Hepatocyte (in vitro differentiated cells): ENCODE results near the gene LYRM4. TPM values are rescaled to one million over a fixed set of nuclear protein-coding genes. Genes with fewer than 3 reads are reported as not detected.

Experiments
- DNase-seq: peaks from one replicate; pipeline ENCODE4 v3.0.0-alpha.2; 2016; ENCODE audit warnings: low spot score
- H2AFZ ChIP-seq: fragments of 200-600 bp; sonication (generic); 2 replicates; pipeline ENCODE4 v1.6.0; 2016; ENCODE audit warnings: antibody characterized with exemption, mild to moderate bottlenecking
- H3K27ac ChIP-seq: fragments of 200-600 bp; sonication (generic); 2 replicates; pipeline ENCODE4 v1.5.1; 2016; ENCODE audit warnings: mild to moderate bottlenecking
- H3K27me3 ChIP-seq: fragments of 200-600 bp; sonication (generic); 2 replicates; pipeline ENCODE4 v1.6.1; 2016
- H3K36me3 ChIP-seq: fragments of 200-600 bp; sonication (generic); replicated peaks from 2 replicates; pipeline ENCODE4 v1.5.1; 2016; ENCODE audit warnings: low read depth; ENCODE audit not compliant: insufficient read depth
- H3K4me1 ChIP-seq: fragments of 200-600 bp; sonication (generic); 2 replicates; pipeline ENCODE4 v1.5.1; 2016; ENCODE audit warnings: mild to moderate bottlenecking, moderate library complexity; ENCODE audit not compliant: insufficient read depth
- H3K4me2 ChIP-seq: fragments of 200-600 bp; sonication (generic); 2 replicates; pipeline ENCODE4 v1.6.0; 2016
- H3K4me3 ChIP-seq: fragments of 200-600 bp; sonication (generic); 2 replicates; pipeline ENCODE4 v1.5.1; 2016; ENCODE audit warnings: mild to moderate bottlenecking
- H3K79me2 ChIP-seq: fragments of 200-600 bp; sonication (generic); 2 replicates; pipeline ENCODE4 v1.6.0; 2017; ENCODE audit warnings: mild to moderate bottlenecking
- H3K9me2 ChIP-seq: fragments of 200-600 bp; sonication (generic); replicated peaks from 2 replicates; pipeline ENCODE4 v1.6.0; 2017; ENCODE audit warnings: mild to moderate bottlenecking; ENCODE audit not compliant: insufficient read depth
- H3K9me3 ChIP-seq: fragments of 200-600 bp; sonication (generic); 2 replicates; pipeline ENCODE4 v1.5.1; 2016; ENCODE audit warnings: low read depth, mild to moderate bottlenecking
- H4K20me1 ChIP-seq: fragments of 200-600 bp; sonication (generic); 2 replicates; pipeline ENCODE4 v1.6.0; 2016; ENCODE audit warnings: mild to moderate bottlenecking; ENCODE audit not compliant: insufficient read depth, poor library complexity, severe bottlenecking
- EZH2 ChIP-seq: fragments of 200-600 bp; sonication (generic); IDR thresholded peaks from 2 replicates; pipeline ENCODE4 v1.6.1; 2016; ENCODE audit warnings: antibody characterized with exemption, mild to moderate bottlenecking, borderline replicate concordance
- EZH2phosphoT487 ChIP-seq: fragments of 200-600 bp; sonication (generic); IDR thresholded peaks from one replicate; pipeline ENCODE4 v1.6.1; 2018; ENCODE audit warnings: antibody characterized with exemption, mild to moderate bottlenecking, low read depth, moderate library complexity; ENCODE audit not compliant: unreplicated experiment, severe bottlenecking
- WGBS: methylation state at CpG from one replicate; pipeline ENCODE4 v1.1.6; 2016; ENCODE audit warnings: low lambda C conversion rate; ENCODE audit errors: missing lambda C conversion rate; 5-methylcytosine and 5-hydroxymethylcytosine counted together
- polyA plus RNA-seq: library from polyadenylated mRNA; unstranded; fragments of >200 nt; fragmentation: Nextera tagmentation; extraction: Ambion mirVana; gene quantifications from 2 replicates; pipeline ENCODE4 v1.2.1, GENCODE V29; 2016
- total RNA-seq: library from RNA; depleted of rRNA; stranded (reverse); fragments of >200 nt; gene quantifications from 2 replicates; pipeline ENCODE4 v1.2.3, GENCODE V29; 2014
- TF ChIP-seq, protein P1 (sequence below): fragments of 200-600 bp; sonication (generic); IDR thresholded peaks from 2 replicates; pipeline ENCODE4 v1.5.1; 2016; ENCODE audit warnings: antibody characterized with exemption, mild to moderate bottlenecking; ENCODE audit not compliant: poor library complexity

LYRM4 gene
- total and polyA plus RNA-seq, 2 experiments from 2014 or later = 20.5 to 22.9 TPM

DNA sequence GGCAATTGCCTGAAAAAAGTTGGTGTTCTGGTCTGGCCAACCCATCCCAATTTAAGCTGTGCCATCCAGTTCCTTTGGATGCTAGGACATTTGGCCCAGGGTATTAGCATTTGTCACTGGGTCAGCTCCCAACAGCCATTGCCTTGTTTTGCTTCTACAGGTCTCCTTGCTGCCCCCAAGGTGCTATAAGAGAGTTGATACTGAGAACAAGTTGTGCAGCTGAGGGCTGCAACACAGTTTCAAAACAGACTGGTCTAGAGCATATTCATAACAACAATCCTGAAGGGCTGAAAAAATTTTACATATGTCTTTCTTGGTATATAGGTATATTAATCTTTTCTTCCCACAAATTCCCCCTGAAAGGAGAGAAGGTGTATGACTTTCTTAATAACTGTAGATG is 61.0 kb downstream of the LYRM4 start:
- TF ChIP-seq, protein P1, sequence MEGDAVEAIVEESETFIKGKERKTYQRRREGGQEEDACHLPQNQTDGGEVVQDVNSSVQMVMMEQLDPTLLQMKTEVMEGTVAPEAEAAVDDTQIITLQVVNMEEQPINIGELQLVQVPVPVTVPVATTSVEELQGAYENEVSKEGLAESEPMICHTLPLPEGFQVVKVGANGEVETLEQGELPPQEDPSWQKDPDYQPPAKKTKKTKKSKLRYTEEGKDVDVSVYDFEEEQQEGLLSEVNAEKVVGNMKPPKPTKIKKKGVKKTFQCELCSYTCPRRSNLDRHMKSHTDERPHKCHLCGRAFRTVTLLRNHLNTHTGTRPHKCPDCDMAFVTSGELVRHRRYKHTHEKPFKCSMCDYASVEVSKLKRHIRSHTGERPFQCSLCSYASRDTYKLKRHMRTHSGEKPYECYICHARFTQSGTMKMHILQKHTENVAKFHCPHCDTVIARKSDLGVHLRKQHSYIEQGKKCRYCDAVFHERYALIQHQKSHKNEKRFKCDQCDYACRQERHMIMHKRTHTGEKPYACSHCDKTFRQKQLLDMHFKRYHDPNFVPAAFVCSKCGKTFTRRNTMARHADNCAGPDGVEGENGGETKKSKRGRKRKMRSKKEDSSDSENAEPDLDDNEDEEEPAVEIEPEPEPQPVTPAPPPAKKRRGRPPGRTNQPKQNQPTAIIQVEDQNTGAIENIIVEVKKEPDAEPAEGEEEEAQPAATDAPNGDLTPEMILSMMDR = no peak
- TF ChIP-seq EZH2phosphoT487 (no peak), EZH2 (no peak)
- Histone ChIP-seq H3K9me3 (no peaks in the 10 kb centered on the region), H3K27me3 (no peaks in the 10 kb centered on the region), H3K4me3 (no peak overlapping the region), H3K36me3 (no peaks in the 10 kb centered on the region), H3K27ac (no peak overlapping the region), H3K4me2 (no peak overlapping the region), H3K4me1 (no peaks in the 10 kb centered on the region), H3K9me2 (no peaks in the 10 kb centered on the region), H2AFZ (no peak overlapping the region), H3K79me2 (no peaks in the 10 kb centered on the region), H4K20me1 (no peaks in the 10 kb centered on the region)
- no peak for DNase-seq

DNA sequence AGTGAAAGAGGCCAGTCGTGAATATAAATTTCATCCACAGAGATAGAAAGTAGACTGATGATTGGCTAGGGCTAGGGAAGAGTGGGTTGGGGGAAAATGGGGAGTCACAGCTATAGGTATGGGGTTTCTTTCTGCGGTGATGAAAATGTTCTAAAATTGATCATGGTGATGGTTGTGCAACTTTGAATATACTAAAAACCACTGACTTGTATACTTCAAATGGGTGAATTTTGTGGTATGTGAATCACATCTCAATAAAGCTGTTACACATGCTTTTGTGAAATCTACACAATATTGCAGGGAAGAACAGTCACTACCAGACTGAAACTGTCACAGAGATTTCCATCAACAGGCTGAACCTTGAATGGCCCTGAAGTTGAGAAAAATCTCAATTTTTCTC is 61.5 kb downstream of the LYRM4 start:
- WGBS = 100% methylated on average over 2 of the region's 2 CpGs
- Histone ChIP-seq H3K9me3 (no peaks in the 10 kb centered on the region), H3K36me3 (no peaks in the 10 kb centered on the region), H3K9me2 (no peaks in the 10 kb centered on the region), H3K27me3 (no peaks in the 10 kb centered on the region), H4K20me1 (no peaks in the 10 kb centered on the region), H3K4me2 (no peak overlapping the region), H3K4me3 (no peak overlapping the region), H3K4me1 (no peaks in the 10 kb centered on the region), H3K79me2 (no peaks in the 10 kb centered on the region), H2AFZ (no peak overlapping the region), H3K27ac (no peak overlapping the region)
- TF ChIP-seq EZH2phosphoT487 (no peak), EZH2 (no peak)
- TF ChIP-seq, protein P1 = no peak
- no peak for DNase-seq

DNA sequence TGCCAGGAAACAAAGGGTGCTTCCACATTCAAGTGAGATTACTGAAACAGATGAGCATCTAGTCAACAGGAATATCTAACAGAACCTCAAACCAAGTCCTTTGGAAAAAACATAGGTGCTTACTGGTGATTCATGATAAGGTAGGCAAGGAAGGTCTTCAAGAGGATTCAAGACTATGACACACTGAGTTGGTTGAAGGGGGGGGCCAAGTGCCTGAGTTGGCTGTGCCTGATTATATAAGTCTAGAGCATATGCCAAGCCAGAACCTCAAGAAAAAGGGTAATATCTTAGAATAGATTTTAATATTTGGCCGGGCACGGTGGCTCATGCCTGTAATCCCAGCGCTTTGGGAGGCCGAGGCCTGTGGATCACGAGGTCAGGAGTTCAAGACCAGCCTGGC is 63.7 kb downstream of the LYRM4 start:
- no peak overlapping the region for H3K4me2 ChIP-seq
- H3K9me2 ChIP-seq = no peaks in the 10 kb centered on the region
- TF ChIP-seq, protein P1 = no peak
- TF ChIP-seq EZH2 = no peak
- TF ChIP-seq EZH2phosphoT487 = no peak
- no peaks in the 10 kb centered on the region for H4K20me1 ChIP-seq
- no peaks in the 10 kb centered on the region for H3K4me1 ChIP-seq
- H3K9me3 ChIP-seq = no peaks in the 10 kb centered on the region
- no peaks in the 10 kb centered on the region for H3K79me2 ChIP-seq
- no peak overlapping the region for H2AFZ ChIP-seq
- 100% methylated on average over 5 of the region's 5 CpGs for WGBS
- no peak for DNase-seq
- no peak overlapping the region for H3K27ac ChIP-seq
- no peak overlapping the region for H3K4me3 ChIP-seq
- H3K27me3 ChIP-seq = no peaks in the 10 kb centered on the region
- no peaks in the 10 kb centered on the region for H3K36me3 ChIP-seq

DNA sequence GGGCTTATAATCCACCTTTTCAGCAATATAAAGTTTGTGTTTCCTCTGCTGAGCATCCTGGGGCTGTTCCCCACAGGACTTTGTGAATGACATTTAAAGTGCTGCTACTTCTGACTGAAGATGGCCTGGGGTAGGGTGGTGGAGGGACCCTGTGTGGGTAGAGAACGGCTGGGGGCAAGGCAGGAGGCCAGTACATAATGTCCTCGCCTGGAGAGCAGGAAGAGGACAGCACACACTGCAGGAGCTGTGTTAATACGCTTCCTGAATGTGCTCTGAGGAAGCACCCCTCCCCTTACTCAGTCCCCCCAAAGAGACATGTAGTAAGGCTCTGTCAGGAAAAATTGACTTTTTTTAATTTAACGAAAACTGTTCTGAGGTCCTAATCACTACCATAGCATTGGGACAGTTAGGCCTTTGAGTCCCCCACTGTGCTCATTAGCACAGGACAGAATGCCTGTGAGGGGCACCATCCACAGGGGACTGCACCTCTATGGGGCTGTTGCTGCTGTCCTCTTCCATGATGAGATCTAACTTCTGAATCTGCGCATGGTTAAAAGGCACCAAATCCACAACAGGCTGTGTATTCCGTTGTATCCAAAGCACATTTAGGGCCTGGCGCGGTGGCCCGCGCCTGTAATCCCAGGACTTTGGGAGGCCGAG is 68.5 kb downstream of the LYRM4 start:
- Histone ChIP-seq H3K4me2 (no peak overlapping the region), H3K4me1 (no peaks in the 10 kb centered on the region), H3K4me3 (no peak overlapping the region), H3K36me3 (no peaks in the 10 kb centered on the region), H3K27ac (no peak overlapping the region), H4K20me1 (no peaks in the 10 kb centered on the region), H3K9me3 (no peaks in the 10 kb centered on the region), H3K27me3 (no peaks in the 10 kb centered on the region), H3K9me2 (no peaks in the 10 kb centered on the region), H2AFZ (no peak overlapping the region), H3K79me2 (no peaks in the 10 kb centered on the region)
- TF ChIP-seq EZH2phosphoT487 (no peak), EZH2 (no peak)
- TF ChIP-seq, protein P1 = no peak
- WGBS = 93% methylated on average over 11 of the region's 11 CpGs
- DNase-seq = no peak
